Measurements from ENCODE around the gene KCNJ5. TPM values are rescaled to one million over a fixed set of nuclear protein-coding genes. Genes with fewer than 3 reads are reported as not detected.

Gene KCNJ5
- total RNA-seq, 1 donor, result 0.36 TPM

DNA sequence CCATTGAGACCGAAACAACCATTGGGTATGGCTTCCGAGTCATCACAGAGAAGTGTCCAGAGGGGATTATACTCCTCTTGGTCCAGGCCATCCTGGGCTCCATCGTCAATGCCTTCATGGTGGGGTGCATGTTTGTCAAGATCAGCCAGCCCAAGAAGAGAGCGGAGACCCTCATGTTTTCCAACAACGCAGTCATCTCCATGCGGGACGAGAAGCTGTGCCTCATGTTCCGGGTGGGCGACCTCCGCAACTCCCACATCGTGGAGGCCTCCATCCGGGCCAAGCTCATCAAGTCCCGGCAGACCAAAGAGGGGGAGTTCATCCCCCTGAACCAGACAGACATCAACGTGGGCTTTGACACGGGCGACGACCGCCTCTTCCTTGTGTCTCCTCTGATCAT is 20.5 kb downstream of the KCNJ5 start:
- no peak for DNase-seq (ENCODE audit: insufficient read length, low spot score, missing footprints)
- Histone ChIP-seq H4K20me1 (ENCODE audit: insufficient read depth, low read length) (no peaks in the 10 kb centered on the region), H3K9me3 (ENCODE audit: low read depth, low read length) (no peaks in the 10 kb centered on the region), H3K27me3 (ENCODE audit: insufficient read depth, low read length) (no peaks in the 10 kb centered on the region), H3K79me2 (ENCODE audit: insufficient read depth, low read length) (no peaks in the 10 kb centered on the region), H3K27ac (ENCODE audit: low read depth, low read length) (no peak overlapping the region), H3K4me1 (ENCODE audit: insufficient read depth, low read length) (peaks cover 12% of the 10 kb centered on the region), H3K4me2 (ENCODE audit: insufficient read depth, low read length) (no peak overlapping the region), H3K36me3 (ENCODE audit: insufficient read depth, low read length) (no peaks in the 10 kb centered on the region), H2AFZ (ENCODE audit: low read length) (no peak overlapping the region), H3K4me3 (ENCODE audit: insufficient read depth, low read length) (no peak overlapping the region)
- no peak for TF ChIP-seq CTCF (IDR thresholded peaks at IDR 0.05; ENCODE audit: extremely low read depth, low read depth, low read length)

- Histone ChIP-seq H4K20me1 (ENCODE audit: insufficient read depth, low read length) (no peaks in the 10 kb centered on the region), H3K27ac (ENCODE audit: low read depth, low read length) (no peak overlapping the region), H3K4me3 (ENCODE audit: insufficient read depth, low read length) (no peak overlapping the region), H3K9me3 (ENCODE audit: low read depth, low read length) (no peaks in the 10 kb centered on the region), H3K36me3 (ENCODE audit: insufficient read depth, low read length) (no peaks in the 10 kb centered on the region), H3K4me2 (ENCODE audit: insufficient read depth, low read length) (no peak overlapping the region), H3K27me3 (ENCODE audit: insufficient read depth, low read length) (peaks cover 6% of the 10 kb centered on the region), H2AFZ (ENCODE audit: low read length) (no peak overlapping the region), H3K79me2 (ENCODE audit: insufficient read depth, low read length) (no peaks in the 10 kb centered on the region), H3K4me1 (ENCODE audit: insufficient read depth, low read length) (peaks cover 1% of the 10 kb centered on the region)
- no peak for TF ChIP-seq CTCF (IDR thresholded peaks at IDR 0.05; ENCODE audit: extremely low read depth, low read depth, low read length)
- peak; percentile 37 for DNase-seq (ENCODE audit: insufficient read length, low spot score, missing footprints)
These were observed 22.6 kb downstream of the KCNJ5 start for GRCh38 chr11:128913806-128914205.

- no peak overlapping the region for H3K4me2 ChIP-seq (ENCODE audit: insufficient read depth, low read length)
- H4K20me1 ChIP-seq (ENCODE audit: insufficient read depth, low read length), result no peaks in the 10 kb centered on the region
- peak; percentile 58 for DNase-seq (ENCODE audit: insufficient read length, low spot score, missing footprints)
- H3K79me2 ChIP-seq (ENCODE audit: insufficient read depth, low read length), result no peaks in the 10 kb centered on the region
- H3K36me3 ChIP-seq (ENCODE audit: insufficient read depth, low read length), result no peaks in the 10 kb centered on the region
- H3K4me3 ChIP-seq (ENCODE audit: insufficient read depth, low read length), result no peak overlapping the region
- no peaks in the 10 kb centered on the region for H3K9me3 ChIP-seq (ENCODE audit: low read depth, low read length)
- peaks cover 6% of the 10 kb centered on the region for H3K27me3 ChIP-seq (ENCODE audit: insufficient read depth, low read length)
- no peak for TF ChIP-seq CTCF (IDR thresholded peaks at IDR 0.05; ENCODE audit: extremely low read depth, low read depth, low read length)
- no peak overlapping the region for H2AFZ ChIP-seq (ENCODE audit: low read length)
- no peak overlapping the region for H3K27ac ChIP-seq (ENCODE audit: low read depth, low read length)
- H3K4me1 ChIP-seq (ENCODE audit: insufficient read depth, low read length), result no peaks in the 10 kb centered on the region
These were observed 23.3 kb downstream of the KCNJ5 start for GRCh38 chr11:128914216-128915148.

DNA sequence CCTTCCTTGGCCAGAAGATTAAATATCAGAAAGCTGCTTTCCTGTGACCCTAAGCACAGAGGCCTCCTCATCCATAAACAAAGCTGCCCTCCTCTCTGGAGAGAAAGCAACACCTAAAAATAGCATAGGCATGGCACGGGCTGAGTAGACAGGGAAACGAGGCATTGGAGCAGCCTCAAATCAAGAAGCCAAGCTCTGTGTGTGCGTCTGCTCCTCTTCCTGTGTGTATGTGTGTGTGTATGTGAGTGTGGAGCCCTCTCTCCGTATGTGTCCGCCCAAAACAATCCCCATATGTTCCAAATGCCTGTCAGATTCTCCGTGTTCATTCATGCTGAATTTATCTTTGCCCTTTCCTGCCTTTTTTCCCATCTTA is 24.0 kb downstream of the KCNJ5 start:
- no peak for TF ChIP-seq CTCF (IDR thresholded peaks at IDR 0.05; ENCODE audit: extremely low read depth, low read depth, low read length)
- Histone ChIP-seq H3K4me1 (ENCODE audit: insufficient read depth, low read length) (no peaks in the 10 kb centered on the region), H3K79me2 (ENCODE audit: insufficient read depth, low read length) (no peaks in the 10 kb centered on the region), H2AFZ (ENCODE audit: low read length) (no peak overlapping the region), H3K36me3 (ENCODE audit: insufficient read depth, low read length) (no peaks in the 10 kb centered on the region), H4K20me1 (ENCODE audit: insufficient read depth, low read length) (no peaks in the 10 kb centered on the region), H3K27me3 (ENCODE audit: insufficient read depth, low read length) (peaks cover 12% of the 10 kb centered on the region), H3K4me2 (ENCODE audit: insufficient read depth, low read length) (no peak overlapping the region), H3K4me3 (ENCODE audit: insufficient read depth, low read length) (no peak overlapping the region), H3K27ac (ENCODE audit: low read depth, low read length) (no peak overlapping the region), H3K9me3 (ENCODE audit: low read depth, low read length) (no peaks in the 10 kb centered on the region)
- peak; percentile 29 for DNase-seq (ENCODE audit: insufficient read length, low spot score, missing footprints)
